Measurements from ENCODE around the gene RNF2. TPM values are rescaled to one million over a fixed set of nuclear protein-coding genes. Genes with fewer than 3 reads are reported as not detected.

Gene RNF2
- total and polyA plus RNA-seq, 2 donors (not counting 3 experiments of a cell fraction or from before 2014, with no cell fraction given), result 13.6 to 30.6 TPM

- dilution Hi-C loops (cut with MboI; ENCODE audit: extremely low pct_ligation_motif_present, low sequenced_read_pairs) (no loop called here), intact Hi-C loops (cut with micrococcal nuclease) (no loop called here)
- DNase-seq (ENCODE audit: low read depth, low spot score) (no peak), FAIRE-seq (no peak)
- CTCF ChIA-PET, result interaction anchor here (1.0 kb wide), 1 partner anchor 100 kb away, joined by 4 read pairs; no protein-coding TSS in a partner anchor
- no TSS peak for BruUV-seq (replicated peaks)
- Histone ChIP-seq H3K27me3 (ENCODE audit: control insufficient read depth in 2 of 2, insufficient read depth in 2 of 2, low read length in 2 of 2) (no peaks in the 10 kb centered on the region), H3K4me1 (ENCODE audit: control insufficient read depth, extremely low read depth, insufficient read depth, low read length) (no peaks in the 10 kb centered on the region), H3K27ac (ENCODE audit: insufficient read depth, low read depth, low read length) (no peak overlapping the region), H3K36me3 (ENCODE audit: control insufficient read depth in 2 of 2, extremely low read depth in 1 of 2, insufficient read depth in 2 of 2, low read length in 2 of 2) (no peaks in the 10 kb centered on the region), H3K4me3 (replicated peaks in 1 of 3; ENCODE audit: insufficient read depth in 1 of 3, low read depth in 1 of 3, low read length in 3 of 3) (no peak overlapping the region), H2AFZ (ENCODE audit: low read depth, low read length) (no peak overlapping the region), H3K4me2 (ENCODE audit: insufficient read depth, low read length) (no peak overlapping the region), H3K9me3 (replicated peaks; ENCODE audit: control insufficient read depth, insufficient read depth, low read length) (no peaks in the 10 kb centered on the region), H3K9ac (replicated peaks; ENCODE audit: extremely low read depth, insufficient read depth, low read length) (no peak overlapping the region), H3K9me1 (replicated peaks; ENCODE audit: control insufficient read depth, extremely low read depth, insufficient read depth, low read length) (no peaks in the 10 kb centered on the region), H4K20me1 (replicated peaks; ENCODE audit: control insufficient read depth, extremely low read depth, insufficient read depth, low read length) (peaks cover 2% of the 10 kb centered on the region), H3K79me2 (ENCODE audit: control insufficient read depth, insufficient read depth, low read length) (peaks cover 57% of the 10 kb centered on the region)
- TF ChIP-seq EZH2 (IDR thresholded peaks at IDR 0.05; ENCODE audit: borderline replicate concordance, low read depth, low read length, severe bottlenecking), result no peak
- TF ChIP-seq CTCF (IDR thresholded peaks at IDR 0.05; ENCODE audit: extremely low read depth in 1 of 2, insufficient read depth in 1 of 2, low read depth in 1 of 2, low read length in 2 of 2), result no peak
- TF ChIP-seq GATA2 (IDR thresholded peaks at IDR 0.05; ENCODE audit: insufficient read depth, insufficient read length, low read depth, low read length), result no peak
- no peak for TF ChIP-seq POLR2AphosphoS5 (IDR thresholded peaks at IDR 0.05; ENCODE audit: insufficient read depth, low read depth, low read length)
- no peak for TF ChIP-seq JUN (IDR thresholded peaks at IDR 0.05; ENCODE audit: borderline replicate concordance, insufficient read depth, insufficient read length, low read depth)
- TF ChIP-seq MAX (IDR thresholded peaks at IDR 0.05; ENCODE audit: insufficient read depth, insufficient read length), result no peak
- no peak for TF ChIP-seq MYC (IDR thresholded peaks at IDR 0.05; ENCODE audit: low read depth, low read length)
- no peak for TF ChIP-seq POLR2A (IDR thresholded peaks at IDR 0.05; ENCODE audit: low read depth, low read length)
- no peak for TF ChIP-seq FOS (IDR thresholded peaks at IDR 0.05; ENCODE audit: borderline replicate concordance, insufficient read depth, low read length)
- POLR2A ChIA-PET, result interaction anchor here (0.6 kb wide), 1 partner anchor 113 kb away, joined by 3 read pairs; no protein-coding TSS in a partner anchor
Observed at GRCh38 chr1:185070051-185070450, 24.7 kb downstream of the RNF2 start.
